T-helper 22 cell (primary cell): ENCODE data around the gene UGDH.

Source experiments
- DNase-seq: peaks from one replicate; pipeline ENCODE4 v3.0.0-alpha.2; 2020; ENCODE audit warnings: low read depth

Gene UGDH

GRCh38 chr4:39452153-39452859 is 74.9 kb downstream of the UGDH start:
- DNase-seq, result no peak

GRCh38 chr4:39451423-39452023 is 75.7 kb downstream of the UGDH start:
- DNase-seq, result no peak

DNA sequence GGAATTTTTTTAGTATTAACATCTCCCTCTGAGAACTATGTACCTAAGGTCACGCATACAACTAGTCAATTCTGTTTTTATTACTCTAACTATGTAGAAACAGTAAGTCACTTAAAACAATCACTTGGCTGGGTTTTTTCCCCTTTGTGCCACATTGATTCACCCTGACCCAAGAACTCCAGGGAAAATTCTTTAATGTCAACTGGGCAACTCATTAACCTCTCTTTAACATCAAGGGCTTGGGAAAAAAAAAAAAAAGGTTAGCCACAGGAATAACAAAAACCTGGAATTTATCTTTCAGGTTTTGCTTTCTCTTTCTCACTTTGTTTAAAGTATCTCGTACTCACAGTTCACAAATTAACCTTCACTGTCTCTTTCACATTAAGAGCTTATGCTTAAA is 76.6 kb downstream of the UGDH start:
- DNase-seq, result no peak
